CD4-positive, alpha-beta T cell treated with Interleukin-4 for 4 hours (primary cell): ENCODE results near the gene KCNJ14.

Experiments
- DNase-seq: peaks from one replicate; pipeline ENCODE4 v3.0.0-alpha.2; 2020

The KCNJ14 gene

GRCh38 chr19:48490981-48491792 is 35.8 kb downstream of the KCNJ14 start:
- peak; percentile 44 for DNase-seq

- no peak for DNase-seq
Observed at GRCh38 chr19:48491793-48492123, 36.4 kb downstream of the KCNJ14 start.

- peak; percentile 69 for DNase-seq
Observed at GRCh38 chr19:48492925-48493717, 37.7 kb downstream of the KCNJ14 start.

DNA sequence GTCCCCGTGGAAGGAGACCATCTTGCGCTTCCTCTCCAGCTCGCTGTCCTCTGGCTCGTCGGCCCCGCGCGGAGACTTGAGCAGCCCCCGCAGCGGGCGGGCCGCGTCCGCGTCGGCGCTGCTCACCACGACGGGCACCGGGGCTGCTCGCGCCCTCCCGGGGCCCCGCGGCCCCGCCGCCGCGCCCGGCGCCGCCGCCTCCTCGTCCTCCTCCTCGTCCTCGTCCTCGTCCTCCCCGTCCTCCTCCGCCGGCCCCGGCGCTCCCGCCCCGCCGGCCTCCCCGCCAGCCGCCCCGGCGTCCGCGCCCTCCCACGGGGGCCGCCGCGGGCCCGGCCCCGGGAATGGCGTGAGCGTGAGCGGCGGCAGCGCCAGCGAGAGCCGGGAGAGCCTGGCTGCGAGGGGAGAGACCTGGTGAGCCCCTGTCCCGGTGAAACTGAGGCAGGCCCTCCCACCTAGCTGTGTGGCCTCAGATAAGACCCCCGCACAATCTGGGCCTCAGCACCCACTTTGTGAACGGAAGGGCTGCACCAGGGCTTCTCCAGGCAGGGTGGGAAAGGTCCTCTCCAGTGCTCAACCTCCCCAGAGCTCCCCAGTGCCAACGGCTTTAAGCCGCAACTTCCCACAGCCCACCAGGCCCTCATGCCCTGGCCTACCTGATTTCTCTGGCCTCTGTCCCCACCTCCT is 38.5 kb downstream of the KCNJ14 start:
- DNase-seq = no peak

DNA sequence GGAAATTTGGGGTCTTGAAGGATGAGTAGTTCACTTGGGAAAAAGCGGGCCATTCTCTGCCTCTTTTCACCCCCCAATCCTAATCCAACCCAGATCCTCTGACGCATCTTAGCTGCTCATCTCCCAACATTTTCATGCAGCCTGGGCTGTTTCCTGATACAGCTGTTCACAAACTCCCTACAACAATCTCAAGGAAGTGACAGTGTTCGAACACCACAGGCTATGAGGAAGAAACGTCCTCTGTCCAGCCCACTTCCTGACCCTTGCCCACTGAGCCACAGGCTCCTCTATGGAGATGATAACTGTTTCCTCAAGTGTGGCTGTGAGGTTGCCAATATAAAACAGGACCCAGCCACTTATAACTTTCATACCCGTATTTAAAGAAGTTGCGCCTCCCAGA is 40.0 kb downstream of the KCNJ14 start:
- no peak for DNase-seq

GRCh38 chr19:48496959-48497727 is 41.8 kb downstream of the KCNJ14 start:
- no peak for DNase-seq

DNA sequence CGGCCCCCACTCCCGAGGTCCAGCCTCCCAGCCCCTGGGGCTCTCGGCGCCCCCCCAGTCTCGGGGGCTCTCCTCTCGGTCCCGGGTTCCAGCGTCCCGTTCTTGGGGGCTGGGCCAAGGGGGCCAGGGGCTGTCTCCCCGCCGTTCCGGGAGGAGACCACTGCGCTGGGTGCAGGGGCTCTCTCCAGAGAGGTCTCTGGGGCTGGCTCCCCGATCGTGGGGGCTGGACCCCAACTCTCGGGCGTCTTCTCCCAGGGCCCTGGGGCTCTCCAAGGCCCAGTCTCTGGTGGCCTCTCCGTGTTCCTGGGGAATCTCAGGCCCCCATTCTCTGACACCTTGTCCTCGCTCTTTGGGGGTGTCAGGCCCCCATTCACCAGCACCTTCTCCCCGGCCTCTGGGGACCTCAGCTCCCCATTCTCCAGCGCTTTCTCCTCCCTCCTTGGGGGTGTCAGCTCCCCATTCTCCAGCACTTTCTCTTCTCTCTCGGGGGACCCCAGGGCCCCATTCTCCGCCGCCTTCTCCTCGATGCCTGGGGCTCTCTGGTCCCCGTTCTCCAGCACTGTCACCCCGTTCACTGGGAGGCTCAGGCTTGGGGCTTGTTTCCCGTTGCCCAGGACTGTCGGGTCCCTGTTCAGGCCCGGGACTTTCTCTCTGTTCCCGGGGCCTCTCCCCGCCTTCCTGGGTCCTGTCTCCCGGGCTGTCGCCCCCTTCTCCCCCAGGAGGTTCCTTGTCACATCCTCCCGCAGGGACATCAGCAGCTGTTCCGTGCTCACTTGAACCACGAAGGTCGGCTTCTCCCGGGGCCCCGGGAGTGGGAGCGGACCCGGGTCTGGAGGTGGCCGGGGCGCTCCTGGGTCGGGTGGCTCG is 42.6 kb downstream of the KCNJ14 start:
- no peak for DNase-seq

- no peak for DNase-seq
Observed at GRCh38 chr19:48498595-48499311, 43.4 kb downstream of the KCNJ14 start.

DNA sequence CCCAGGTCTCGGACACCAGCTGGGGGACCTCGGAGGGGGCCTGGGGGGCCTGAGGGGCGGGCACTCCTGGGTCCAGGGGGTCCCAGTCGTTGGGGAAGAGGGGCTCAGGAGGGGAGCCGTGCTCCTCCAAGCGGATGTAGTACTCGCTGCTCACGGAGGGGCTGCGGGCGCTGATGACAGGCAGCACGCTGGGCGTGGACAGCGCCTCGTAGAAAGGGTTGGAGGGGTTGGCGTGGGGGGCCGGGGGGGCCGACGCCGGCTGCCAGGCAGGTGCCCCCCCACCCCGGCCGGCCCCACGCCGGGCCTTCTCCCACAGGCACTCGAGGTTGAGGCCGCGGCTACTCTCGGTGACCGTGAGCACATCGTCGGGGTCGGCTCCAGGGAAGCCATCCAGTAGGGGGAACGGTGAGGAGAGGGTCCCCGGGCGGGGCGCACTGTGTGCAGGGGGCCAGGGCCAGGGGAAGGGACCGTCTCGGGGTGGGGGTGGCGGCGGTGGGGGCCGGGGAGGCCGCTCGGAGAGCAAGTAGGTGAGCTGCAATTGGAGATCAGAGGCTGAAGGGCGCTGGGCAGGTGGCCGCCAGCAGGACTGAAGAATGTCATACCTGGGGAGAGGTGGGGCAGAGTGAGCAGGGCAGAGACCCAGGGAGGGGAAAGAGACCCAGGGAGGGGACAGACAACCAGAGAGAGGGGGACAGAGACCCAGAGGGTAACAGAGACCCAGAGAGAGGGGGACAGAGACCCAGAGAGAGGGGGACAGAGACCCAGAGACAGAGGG is 44.1 kb downstream of the KCNJ14 start:
- DNase-seq = no peak

GRCh38 chr19:48500830-48501493 is 45.6 kb downstream of the KCNJ14 start:
- no peak for DNase-seq

DNA sequence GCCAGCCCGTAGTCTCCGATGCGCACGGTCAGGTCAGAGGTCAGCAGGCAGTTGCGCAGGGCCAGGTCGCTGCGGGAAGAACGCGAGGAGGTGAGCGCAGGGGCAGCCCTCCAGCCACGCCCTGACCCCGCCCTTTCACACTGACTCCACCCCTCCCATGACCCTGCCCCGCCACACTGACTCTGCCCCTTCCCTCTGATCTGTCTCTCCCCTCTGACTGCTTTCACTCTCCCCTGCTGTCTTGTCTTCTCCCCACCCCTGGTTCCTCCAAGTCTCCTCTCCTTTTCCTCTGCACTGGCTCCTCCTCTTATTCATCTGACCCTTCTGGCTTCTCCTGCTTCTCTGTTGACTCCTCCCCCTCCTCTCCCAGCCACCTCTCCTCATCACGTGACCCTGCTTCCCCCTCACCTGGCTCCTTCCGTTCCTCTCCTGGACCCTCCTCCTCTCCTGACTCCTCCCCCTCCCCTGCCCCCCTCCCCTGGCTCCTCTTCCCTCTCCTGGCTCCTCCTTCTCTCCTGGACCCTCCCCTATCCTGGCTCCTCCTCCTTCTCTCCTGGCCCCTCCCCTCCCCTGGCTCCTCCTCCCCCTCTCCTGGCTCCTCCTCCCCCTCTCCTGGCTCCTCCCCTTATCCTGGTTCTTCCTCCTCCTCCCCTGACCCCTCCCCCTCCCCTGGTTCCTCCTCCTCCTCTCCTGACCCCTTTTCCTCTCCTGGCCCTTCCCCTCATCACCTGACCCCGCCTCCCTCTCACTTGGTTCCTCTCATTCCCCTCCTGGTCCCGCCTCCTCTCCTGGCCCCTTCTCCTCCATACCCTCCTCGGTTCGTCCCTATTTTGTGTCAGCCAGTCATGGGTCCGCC is 46.3 kb downstream of the KCNJ14 start:
- DNase-seq = peak; percentile 73

GRCh38 chr19:48502350-48503018 is 47.1 kb downstream of the KCNJ14 start:
- DNase-seq = no peak

DNA sequence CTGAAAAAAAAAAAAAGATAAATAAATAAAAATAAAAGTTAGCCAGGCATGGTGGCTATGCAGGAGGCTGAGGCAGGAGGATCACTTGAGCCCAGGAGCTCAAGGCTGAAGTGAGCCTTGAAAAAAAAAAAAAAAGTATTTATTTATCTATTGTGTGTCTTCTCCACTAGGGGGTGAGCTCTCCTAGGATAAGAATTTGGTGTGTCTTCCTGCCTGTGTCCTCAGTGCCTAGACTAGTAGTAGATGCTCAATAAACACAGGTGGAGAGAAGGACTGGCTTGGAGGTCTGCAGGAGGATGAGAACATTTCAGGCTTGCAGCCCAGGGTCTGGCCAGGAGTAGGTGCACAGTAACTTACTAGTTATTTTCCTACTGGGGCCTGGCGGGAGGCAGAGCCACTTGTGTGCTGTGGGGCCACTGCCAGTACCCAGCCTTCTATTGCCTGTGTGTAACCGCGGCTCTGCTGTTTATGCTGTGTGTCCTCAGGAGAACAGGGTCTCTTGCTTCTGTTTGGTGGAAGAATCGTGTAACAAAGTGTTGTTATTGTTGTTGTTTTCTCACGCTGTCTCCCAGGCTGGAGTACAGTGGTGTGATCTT is 50.9 kb downstream of the KCNJ14 start:
- DNase-seq = peak; percentile 60

- DNase-seq = no peak
Observed at GRCh38 chr19:48507911-48508439, 52.6 kb downstream of the KCNJ14 start.

- DNase-seq = no peak
Observed at GRCh38 chr19:48508729-48509411, 53.5 kb downstream of the KCNJ14 start.

GRCh38 chr19:48509467-48510194 is 54.3 kb downstream of the KCNJ14 start:
- no peak for DNase-seq
